ENCODE results near the gene ONECUT3.

DNA sequence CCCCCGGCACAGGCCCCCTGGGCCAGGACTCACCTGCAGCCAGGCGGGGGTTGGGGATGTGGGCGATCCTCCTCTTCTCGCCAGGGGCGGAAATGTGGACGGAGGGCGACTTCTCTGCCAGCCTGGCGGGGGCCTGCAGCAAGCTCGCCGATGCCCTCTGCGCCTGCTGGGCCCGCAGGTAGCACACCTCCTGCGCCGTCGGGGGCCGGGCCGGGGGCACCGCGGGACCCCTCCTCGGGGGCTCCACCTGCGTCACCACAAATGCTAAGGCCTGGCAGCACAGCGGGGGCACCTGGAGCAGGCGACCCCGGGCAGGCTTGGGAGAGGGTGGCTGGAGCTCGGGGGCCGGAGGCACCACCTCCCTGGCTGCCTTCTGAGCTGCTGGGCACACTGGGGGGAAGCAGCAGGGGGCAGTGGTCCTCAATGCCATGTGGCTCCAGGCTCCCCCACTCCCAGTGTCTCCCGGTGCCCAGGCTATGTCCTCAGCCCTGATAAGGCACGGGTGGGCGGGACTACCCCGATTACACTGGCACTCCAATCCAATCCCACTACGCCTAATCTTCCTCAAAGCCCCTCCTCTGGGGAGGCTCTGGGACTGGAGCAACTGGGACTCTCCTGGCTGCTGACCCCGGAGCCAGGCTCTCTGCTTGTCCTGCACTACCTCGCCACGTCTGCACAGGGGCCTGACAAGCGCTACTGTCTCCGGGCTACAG, 70.4 kb downstream of the ONECUT3 start:
- no peak for TF ChIP-seq POLR2AphosphoS5 (IDR thresholded peaks at IDR 0.05; ENCODE audit: low read depth)
- TF ChIP-seq, protein P1, sequence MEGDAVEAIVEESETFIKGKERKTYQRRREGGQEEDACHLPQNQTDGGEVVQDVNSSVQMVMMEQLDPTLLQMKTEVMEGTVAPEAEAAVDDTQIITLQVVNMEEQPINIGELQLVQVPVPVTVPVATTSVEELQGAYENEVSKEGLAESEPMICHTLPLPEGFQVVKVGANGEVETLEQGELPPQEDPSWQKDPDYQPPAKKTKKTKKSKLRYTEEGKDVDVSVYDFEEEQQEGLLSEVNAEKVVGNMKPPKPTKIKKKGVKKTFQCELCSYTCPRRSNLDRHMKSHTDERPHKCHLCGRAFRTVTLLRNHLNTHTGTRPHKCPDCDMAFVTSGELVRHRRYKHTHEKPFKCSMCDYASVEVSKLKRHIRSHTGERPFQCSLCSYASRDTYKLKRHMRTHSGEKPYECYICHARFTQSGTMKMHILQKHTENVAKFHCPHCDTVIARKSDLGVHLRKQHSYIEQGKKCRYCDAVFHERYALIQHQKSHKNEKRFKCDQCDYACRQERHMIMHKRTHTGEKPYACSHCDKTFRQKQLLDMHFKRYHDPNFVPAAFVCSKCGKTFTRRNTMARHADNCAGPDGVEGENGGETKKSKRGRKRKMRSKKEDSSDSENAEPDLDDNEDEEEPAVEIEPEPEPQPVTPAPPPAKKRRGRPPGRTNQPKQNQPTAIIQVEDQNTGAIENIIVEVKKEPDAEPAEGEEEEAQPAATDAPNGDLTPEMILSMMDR (IDR thresholded peaks at IDR 0.05; ENCODE audit: insufficient read depth, low read length): no peak
- TF ChIP-seq, protein P2, sequence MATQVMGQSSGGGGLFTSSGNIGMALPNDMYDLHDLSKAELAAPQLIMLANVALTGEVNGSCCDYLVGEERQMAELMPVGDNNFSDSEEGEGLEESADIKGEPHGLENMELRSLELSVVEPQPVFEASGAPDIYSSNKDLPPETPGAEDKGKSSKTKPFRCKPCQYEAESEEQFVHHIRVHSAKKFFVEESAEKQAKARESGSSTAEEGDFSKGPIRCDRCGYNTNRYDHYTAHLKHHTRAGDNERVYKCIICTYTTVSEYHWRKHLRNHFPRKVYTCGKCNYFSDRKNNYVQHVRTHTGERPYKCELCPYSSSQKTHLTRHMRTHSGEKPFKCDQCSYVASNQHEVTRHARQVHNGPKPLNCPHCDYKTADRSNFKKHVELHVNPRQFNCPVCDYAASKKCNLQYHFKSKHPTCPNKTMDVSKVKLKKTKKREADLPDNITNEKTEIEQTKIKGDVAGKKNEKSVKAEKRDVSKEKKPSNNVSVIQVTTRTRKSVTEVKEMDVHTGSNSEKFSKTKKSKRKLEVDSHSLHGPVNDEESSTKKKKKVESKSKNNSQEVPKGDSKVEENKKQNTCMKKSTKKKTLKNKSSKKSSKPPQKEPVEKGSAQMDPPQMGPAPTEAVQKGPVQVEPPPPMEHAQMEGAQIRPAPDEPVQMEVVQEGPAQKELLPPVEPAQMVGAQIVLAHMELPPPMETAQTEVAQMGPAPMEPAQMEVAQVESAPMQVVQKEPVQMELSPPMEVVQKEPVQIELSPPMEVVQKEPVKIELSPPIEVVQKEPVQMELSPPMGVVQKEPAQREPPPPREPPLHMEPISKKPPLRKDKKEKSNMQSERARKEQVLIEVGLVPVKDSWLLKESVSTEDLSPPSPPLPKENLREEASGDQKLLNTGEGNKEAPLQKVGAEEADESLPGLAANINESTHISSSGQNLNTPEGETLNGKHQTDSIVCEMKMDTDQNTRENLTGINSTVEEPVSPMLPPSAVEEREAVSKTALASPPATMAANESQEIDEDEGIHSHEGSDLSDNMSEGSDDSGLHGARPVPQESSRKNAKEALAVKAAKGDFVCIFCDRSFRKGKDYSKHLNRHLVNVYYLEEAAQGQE (IDR thresholded peaks at IDR 0.05; ENCODE audit: insufficient replicate concordance, low read depth): no peak
- no peak for TF ChIP-seq SPI1 (IDR thresholded peaks at IDR 0.05; ENCODE audit: borderline replicate concordance, low read depth)
- TF ChIP-seq GABPA (IDR thresholded peaks at IDR 0.05; ENCODE audit: low read depth): no peak
